NCI-H526 (cell line): Measurements from ENCODE around the gene NOL4L.

Experiments
- DNase-seq, 2 experiments: peaks; one replicate each; lab custom pipeline; 2025; lab: John Stamatoyannopoulos, UW

NOL4L gene

GRCh38 chr20:32560989-32561830 is 23.9 kb downstream of the NOL4L start:
- peak; percentile 43 to 71 for DNase-seq

- DNase-seq, result no peak
These were observed 24.6 kb downstream of the NOL4L start for GRCh38 chr20:32560482-32560988.

DNA sequence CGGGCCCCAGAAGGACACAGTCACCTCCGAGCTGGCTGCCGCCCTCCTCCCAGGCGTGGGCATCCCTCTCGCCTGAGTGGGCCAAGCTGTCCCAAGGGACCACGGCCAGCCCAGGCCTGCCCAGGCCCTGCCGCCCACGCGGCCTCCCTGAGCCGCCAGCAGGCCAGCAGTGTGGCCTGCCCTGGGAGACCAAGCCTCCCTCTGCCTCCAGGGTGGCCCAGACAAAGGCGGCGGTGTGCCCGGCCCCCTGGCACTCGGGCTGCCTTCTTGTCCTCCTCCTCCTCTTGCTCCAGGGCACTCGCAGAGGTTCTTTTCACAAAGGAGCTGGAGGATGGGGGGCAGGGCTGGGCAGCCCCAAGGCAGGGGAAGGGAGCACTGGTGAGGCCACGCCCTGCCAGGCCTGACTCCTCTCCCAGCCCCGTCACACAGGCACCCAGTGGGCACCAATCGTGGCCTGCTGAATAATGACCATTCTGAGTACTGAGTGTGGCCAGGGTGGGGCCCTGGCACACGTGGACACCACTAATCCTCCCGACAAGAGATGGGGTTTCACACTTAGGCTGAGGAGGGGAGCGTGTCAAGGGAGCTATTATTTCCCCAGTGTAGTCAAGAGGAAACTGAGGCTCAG is 25.3 kb downstream of the NOL4L start:
- peak; percentile 10 to 58 for DNase-seq

DNA sequence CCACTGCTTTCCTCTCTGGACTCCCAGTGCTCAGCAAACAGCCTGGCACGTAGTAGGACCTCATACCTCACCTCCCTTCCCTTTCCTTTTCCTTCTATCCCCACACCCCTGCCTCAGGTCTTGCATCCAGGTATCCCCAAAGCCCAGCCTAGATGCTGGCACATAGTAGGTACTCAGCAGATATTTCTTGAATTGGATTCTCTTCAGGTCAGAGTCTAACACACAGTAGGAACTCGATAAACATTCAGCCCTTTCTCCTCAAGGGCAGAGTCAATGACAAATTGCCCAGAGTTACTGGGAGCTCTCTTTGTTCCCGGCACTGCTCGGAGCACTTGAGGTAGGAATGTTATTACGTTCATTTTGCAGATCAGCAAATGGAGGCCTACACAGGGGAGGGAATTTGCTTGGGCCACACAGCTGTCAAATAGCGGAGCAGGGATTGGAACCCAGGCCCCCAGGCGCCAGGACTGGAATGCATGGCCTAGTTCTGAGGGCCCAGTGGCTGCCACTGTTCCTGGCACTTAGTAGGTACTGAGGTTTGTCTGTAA is 25.9 kb downstream of the NOL4L start:
- no peak for DNase-seq

DNA sequence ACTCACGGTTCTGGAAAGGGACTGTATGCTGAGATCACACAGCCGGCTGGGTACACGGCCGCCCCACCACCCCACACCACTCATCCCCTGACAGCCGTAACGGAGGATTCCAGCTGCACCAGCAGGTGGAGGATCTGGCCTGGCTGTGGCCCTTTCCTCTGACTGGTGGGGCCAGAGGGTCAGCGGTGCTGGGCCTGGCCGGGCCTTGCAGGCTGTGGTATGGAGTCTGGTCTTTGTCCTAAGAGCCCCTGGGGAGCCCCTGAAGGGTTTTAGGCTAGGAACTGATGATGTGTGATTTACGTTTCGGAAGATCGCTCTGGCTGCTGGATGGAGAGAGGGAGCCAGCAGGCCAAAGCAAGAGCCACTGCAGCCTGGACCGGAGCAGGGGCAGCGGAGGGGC is 26.6 kb downstream of the NOL4L start:
- DNase-seq, result no peak

DNA sequence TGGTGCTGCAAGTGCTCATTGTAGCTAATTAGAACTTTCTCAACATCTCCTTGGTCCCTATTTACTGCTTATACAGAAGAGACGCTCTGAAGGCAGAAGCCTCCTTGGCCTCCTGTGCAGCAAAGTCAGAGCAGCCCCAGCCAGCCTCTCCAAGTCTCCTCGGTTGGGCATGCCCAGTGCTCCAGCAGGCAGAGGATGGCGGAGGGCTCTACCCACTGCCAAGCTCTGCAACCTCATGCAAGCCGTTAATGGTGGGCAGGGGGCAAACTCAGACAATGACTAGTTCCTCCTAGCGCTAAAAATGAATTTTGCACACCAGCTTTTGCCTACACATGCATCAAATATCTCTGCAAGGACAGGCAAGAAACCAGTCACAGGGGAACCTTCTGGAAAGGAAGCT is 27.8 kb downstream of the NOL4L start:
- DNase-seq, result no peak

DNA sequence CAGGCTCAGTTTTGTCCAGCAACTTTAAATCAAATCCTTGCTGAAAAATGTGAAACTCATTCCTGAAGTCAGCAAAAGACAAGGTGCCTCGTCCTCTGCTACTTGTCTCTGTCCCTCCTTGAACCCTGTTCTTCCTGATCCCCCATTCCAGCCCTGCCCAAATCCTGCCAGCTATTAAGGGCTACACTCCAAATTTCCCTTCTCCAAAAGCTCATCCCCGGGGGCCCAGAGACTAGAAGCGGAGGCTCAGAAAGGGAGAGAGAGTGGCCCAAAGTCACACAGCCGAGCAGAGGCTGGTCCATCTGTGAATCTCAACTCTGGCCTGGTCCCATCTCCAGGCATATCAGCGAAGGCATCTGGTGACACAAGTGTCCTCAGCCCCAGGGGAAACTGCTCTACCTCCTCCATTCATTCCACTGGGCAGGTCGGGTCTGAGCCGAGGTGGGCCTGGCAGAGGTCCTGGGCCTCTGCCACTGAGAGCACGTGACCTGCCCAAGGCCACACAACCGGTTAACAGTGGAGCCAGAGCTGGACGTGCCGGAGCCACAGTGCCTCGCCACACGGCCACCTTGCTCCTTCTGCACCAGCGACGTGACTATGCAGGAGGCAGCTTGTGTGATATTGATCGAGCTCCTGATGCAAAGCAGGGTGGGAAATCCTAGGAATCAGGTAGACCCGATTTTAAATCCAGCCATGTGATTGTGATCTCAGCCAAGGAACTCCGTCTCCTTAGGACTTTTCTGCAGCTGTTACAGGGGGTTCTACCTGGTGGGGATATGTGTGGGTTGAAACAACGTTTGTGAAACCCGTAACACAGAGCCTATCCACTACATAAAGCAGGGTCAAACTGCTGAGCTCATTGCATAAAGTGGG is 28.6 kb downstream of the NOL4L start:
- DNase-seq, result no peak

- no peak for DNase-seq
These were observed 29.5 kb downstream of the NOL4L start for GRCh38 chr20:32555584-32555983.

DNA sequence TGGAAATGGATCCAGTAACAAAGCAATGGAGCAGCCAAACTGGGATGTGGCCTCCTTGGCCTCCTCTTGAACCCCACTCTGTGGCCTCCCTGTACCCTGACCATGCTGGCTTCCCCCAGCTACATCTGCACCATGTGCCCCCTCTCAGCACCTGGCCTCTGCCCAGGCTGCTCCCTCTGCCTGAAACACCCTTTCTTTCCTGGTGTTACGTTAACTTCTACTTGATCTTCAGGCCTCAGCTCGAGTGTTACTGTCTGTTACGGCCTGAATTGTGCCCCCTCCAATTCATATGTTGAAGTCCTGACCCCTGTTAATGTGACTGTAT is 30.2 kb downstream of the NOL4L start:
- no peak for DNase-seq

DNA sequence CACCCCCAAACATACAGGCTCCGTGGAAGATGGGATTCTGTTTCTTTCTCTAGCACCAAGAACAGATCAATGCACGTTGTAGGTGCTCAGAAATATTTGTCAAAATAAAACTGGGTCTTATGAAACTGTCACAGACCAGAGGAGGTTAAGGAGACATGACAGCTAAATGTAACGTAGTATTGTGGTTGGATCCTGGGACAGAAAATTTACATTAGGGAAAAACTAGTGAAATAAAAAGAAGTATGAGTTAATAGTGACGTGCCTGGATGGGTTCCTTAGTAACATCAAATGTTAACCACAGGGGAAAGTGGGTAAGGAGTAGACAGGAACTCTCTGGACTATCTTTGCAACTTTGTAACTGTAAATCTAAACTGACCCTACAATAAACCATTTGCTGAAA is 31.5 kb downstream of the NOL4L start:
- no peak for DNase-seq

DNA sequence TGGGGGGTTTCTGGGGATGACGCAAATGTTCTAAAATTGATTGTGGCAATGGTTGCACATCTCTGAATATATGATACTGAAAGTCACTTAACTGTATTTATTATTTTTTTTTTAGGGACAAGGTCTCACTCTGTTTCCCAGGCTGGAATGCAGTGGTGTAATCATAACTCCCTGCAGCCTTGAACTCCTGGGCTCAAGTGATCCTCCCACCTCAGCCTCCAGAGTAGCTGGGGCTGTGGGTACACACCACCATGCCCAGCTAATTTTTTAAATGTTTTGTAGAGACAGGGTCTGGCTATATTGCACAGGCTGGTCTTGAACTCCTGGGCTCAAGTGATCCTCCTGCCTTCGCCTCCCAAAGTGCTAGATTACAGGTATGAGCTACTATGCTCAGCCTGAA is 33.4 kb downstream of the NOL4L start:
- DNase-seq, result no peak

DNA sequence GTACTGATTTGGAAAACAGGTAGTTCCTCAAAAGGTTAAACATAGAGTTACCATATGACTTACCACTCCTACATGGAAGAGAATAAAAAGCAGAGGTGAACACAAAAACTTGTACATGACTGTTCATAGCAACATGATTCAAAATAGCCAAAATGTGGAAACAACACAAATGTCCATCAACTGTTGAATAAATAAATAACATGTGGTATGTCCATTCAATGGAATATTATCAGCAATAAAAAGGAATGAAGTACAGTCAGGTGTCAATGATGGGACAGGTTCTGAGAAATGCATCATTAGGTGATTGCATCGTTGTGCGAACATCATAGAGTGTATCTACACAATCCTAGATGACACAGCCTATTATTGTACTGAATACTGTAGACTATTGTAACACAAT is 35.3 kb downstream of the NOL4L start:
- no peak for DNase-seq

GRCh38 chr20:32547753-32548034 is 37.4 kb downstream of the NOL4L start:
- no peak for DNase-seq

GRCh38 chr20:32546918-32547752 is 38.0 kb downstream of the NOL4L start:
- DNase-seq, result no peak

GRCh38 chr20:32544893-32545840 is 40.0 kb downstream of the NOL4L start:
- DNase-seq, result no peak

GRCh38 chr20:32544260-32544722 is 40.8 kb downstream of the NOL4L start:
- no peak for DNase-seq

GRCh38 chr20:32543570-32544259 is 41.4 kb downstream of the NOL4L start:
- DNase-seq, result no peak

DNA sequence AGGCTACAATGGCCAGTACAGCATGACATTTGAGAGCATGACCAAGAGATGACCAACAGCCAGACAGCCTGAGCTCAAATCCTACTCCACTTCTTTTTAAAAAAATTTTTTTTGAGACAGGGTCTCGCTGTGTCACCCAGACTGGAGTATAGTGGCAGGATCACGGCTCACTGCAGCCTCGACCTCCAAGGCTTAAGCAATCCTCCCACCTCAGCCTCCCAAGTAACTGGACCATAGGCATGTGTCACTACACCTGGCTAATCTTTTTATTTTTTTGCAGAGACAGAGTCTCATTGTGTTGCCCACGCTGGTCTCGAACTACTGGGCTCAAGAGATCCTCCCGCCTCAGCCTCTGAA is 42.9 kb downstream of the NOL4L start:
- no peak for DNase-seq

GRCh38 chr20:32541323-32542258 is 43.5 kb downstream of the NOL4L start:
- DNase-seq, result no peak
